Activated naive CD4-positive, alpha-beta T cell treated with anti-CD3 and anti-CD28 coated beads for 36 hours (primary cell): ENCODE measurements around the gene TLNRD1. TPM values are rescaled to one million over a fixed set of nuclear protein-coding genes. Genes with fewer than 3 reads are reported as not detected.

Source experiments
- CTCF ChIA-PET: fragments of 350-600 bp; sonication (Branson Sonifier 250); formaldehyde crosslinking; loops from one replicate; lab custom pipeline; 2021; ENCODE audit warnings: antibody characterized with exemption; lab: Charles Lee
- DNase-seq: peaks from one replicate; pipeline ENCODE4 v3.0.0-alpha.2; 2020
- H3K27ac Mint-ChIP-seq: one replicate; pipeline ENCODE4 v1.8.0; 2021; ENCODE audit warnings: mild to moderate bottlenecking, mixed read lengths
- H3K27me3 Mint-ChIP-seq: one replicate; pipeline ENCODE4 v1.8.0; 2021; ENCODE audit warnings: low read depth, mixed read lengths
- H3K36me3 Mint-ChIP-seq: one replicate; pipeline ENCODE4 v1.8.0; 2021; ENCODE audit warnings: low read depth, mixed read lengths
- H3K4me1 Mint-ChIP-seq: one replicate; pipeline ENCODE4 v1.8.0; 2021; ENCODE audit warnings: low read depth, mixed read lengths
- H3K4me3 Mint-ChIP-seq: one replicate; pipeline ENCODE4 v1.8.0; 2021; ENCODE audit warnings: mild to moderate bottlenecking, moderate library complexity, mixed read lengths
- H3K9me3 Mint-ChIP-seq: one replicate; pipeline ENCODE4 v1.8.0; 2021; ENCODE audit warnings: mixed read lengths
- intact Hi-C: fragments of 100-400 bp; cut with micrococcal nuclease; formaldehyde crosslinking; loops from one replicate; pipeline ENCODE4 v1.15.1; 2023
- total RNA-seq, 2 experiments: library from RNA; stranded (reverse); gene quantifications; one replicate each; pipeline ENCODE4 v1.2.3, GENCODE V29; 2021

The TLNRD1 gene
- total RNA-seq, 2 experiments from 2014 or later, result 15.9 to 16.6 TPM

GRCh38 chr15:81003097-81003350, 2.3 kb downstream of the TLNRD1 start:
- intact Hi-C loops, result loop anchor here (5.0 kb wide), 2 partner anchors 1031 to 1044 kb away; partner anchors contain the start of genes BCL2A1 and MEX3B
- CTCF ChIA-PET, result no interaction called here
- Mint-ChIP-seq H3K36me3 (peaks cover 12% of the 10 kb centered on the region), H3K4me3 (no peak overlapping the region), H3K27ac (no peak overlapping the region), H3K4me1 (peaks cover 58% of the 10 kb centered on the region), H3K9me3 (no peaks in the 10 kb centered on the region), H3K27me3 (no peaks in the 10 kb centered on the region)
- no peak for DNase-seq

GRCh38 chr15:81006124-81006523, 5.4 kb downstream of the TLNRD1 start:
- intact Hi-C loops, result no loop called here
- no peak overlapping the region for H3K27ac Mint-ChIP-seq
- no peak overlapping the region for H3K4me3 Mint-ChIP-seq
- H3K27me3 Mint-ChIP-seq, result no peaks in the 10 kb centered on the region
- DNase-seq, result no peak
- CTCF ChIA-PET, result no interaction called here
- no peaks in the 10 kb centered on the region for H3K9me3 Mint-ChIP-seq
- H3K4me1 Mint-ChIP-seq, result peaks cover 59% of the 10 kb centered on the region
- H3K36me3 Mint-ChIP-seq, result peaks cover 12% of the 10 kb centered on the region

GRCh38 chr15:81007428-81008064, 6.8 kb downstream of the TLNRD1 start:
- H3K4me1 Mint-ChIP-seq, result peaks cover 59% of the 10 kb centered on the region
- H3K9me3 Mint-ChIP-seq, result no peaks in the 10 kb centered on the region
- no peak for DNase-seq
- H3K27me3 Mint-ChIP-seq, result no peaks in the 10 kb centered on the region
- CTCF ChIA-PET, result interaction anchor here (0.5 to 1.6 kb wide), 6 partner anchors 8 to 554 kb away, joined by 3 to 5 read pairs (median 3); no protein-coding TSS in a partner anchor
- H3K36me3 Mint-ChIP-seq, result peaks cover 12% of the 10 kb centered on the region
- intact Hi-C loops, result no loop called here
- no peak overlapping the region for H3K27ac Mint-ChIP-seq
- H3K4me3 Mint-ChIP-seq, result no peak overlapping the region

GRCh38 chr15:81008312-81008711, 7.6 kb downstream of the TLNRD1 start:
- Mint-ChIP-seq H3K4me3 (no peak overlapping the region), H3K9me3 (no peaks in the 10 kb centered on the region), H3K36me3 (peaks cover 11% of the 10 kb centered on the region), H3K27ac (no peak overlapping the region), H3K27me3 (no peaks in the 10 kb centered on the region), H3K4me1 (peaks cover 56% of the 10 kb centered on the region)
- CTCF ChIA-PET, result interaction anchor here (0.7 to 1.6 kb wide), 5 partner anchors 22 to 258 kb away, joined by 3 to 5 read pairs (median 3); no protein-coding TSS in a partner anchor
- intact Hi-C loops, result no loop called here
- DNase-seq, result no peak

- DNase-seq, result no peak
- Mint-ChIP-seq H3K4me1 (peaks cover 39% of the 10 kb centered on the region), H3K9me3 (no peaks in the 10 kb centered on the region), H3K4me3 (no peak overlapping the region), H3K36me3 (peaks cover 1% of the 10 kb centered on the region), H3K27ac (no peak overlapping the region), H3K27me3 (no peaks in the 10 kb centered on the region)
- intact Hi-C loops, result no loop called here
- CTCF ChIA-PET, result interaction anchor here (1.2 to 1.7 kb wide), 2 partner anchors 114 to 256 kb away, joined by 3 to 6 read pairs; no protein-coding TSS in a partner anchor
Measured at GRCh38 chr15:81010086-81010485, 9.4 kb downstream of the TLNRD1 start.

GRCh38 chr15:81011593-81011992, 10.9 kb downstream of the TLNRD1 start:
- CTCF ChIA-PET, result no interaction called here
- intact Hi-C loops, result no loop called here
- H3K9me3 Mint-ChIP-seq, result no peaks in the 10 kb centered on the region
- no peak for DNase-seq
- no peaks in the 10 kb centered on the region for H3K36me3 Mint-ChIP-seq
- peaks cover 29% of the 10 kb centered on the region for H3K4me1 Mint-ChIP-seq
- H3K4me3 Mint-ChIP-seq, result no peak overlapping the region
- no peak overlapping the region for H3K27ac Mint-ChIP-seq
- H3K27me3 Mint-ChIP-seq, result no peaks in the 10 kb centered on the region

GRCh38 chr15:81012588-81012987, 11.9 kb downstream of the TLNRD1 start:
- Mint-ChIP-seq H3K9me3 (no peaks in the 10 kb centered on the region), H3K36me3 (no peaks in the 10 kb centered on the region), H3K4me1 (peaks cover 20% of the 10 kb centered on the region), H3K27me3 (no peaks in the 10 kb centered on the region), H3K27ac (no peak overlapping the region), H3K4me3 (no peak overlapping the region)
- intact Hi-C loops, result no loop called here
- DNase-seq, result no peak
- CTCF ChIA-PET, result interaction anchor here (0.6 kb wide), 1 partner anchor 36 kb away, joined by 3 read pairs; no protein-coding TSS in a partner anchor

- intact Hi-C loops, result no loop called here
- DNase-seq, result no peak
- Mint-ChIP-seq H3K27ac (no peak overlapping the region), H3K9me3 (no peaks in the 10 kb centered on the region), H3K36me3 (no peaks in the 10 kb centered on the region), H3K4me1 (peaks cover 12% of the 10 kb centered on the region), H3K27me3 (no peaks in the 10 kb centered on the region), H3K4me3 (no peak overlapping the region)
- CTCF ChIA-PET, result interaction anchor here (0.6 kb wide), 1 partner anchor 37 kb away, joined by 3 read pairs; no protein-coding TSS in a partner anchor
Measured at GRCh38 chr15:81013396-81013929, 12.7 kb downstream of the TLNRD1 start.

GRCh38 chr15:81014446-81015093, 13.8 kb downstream of the TLNRD1 start:
- no peaks in the 10 kb centered on the region for H3K36me3 Mint-ChIP-seq
- no peaks in the 10 kb centered on the region for H3K9me3 Mint-ChIP-seq
- H3K27me3 Mint-ChIP-seq, result no peaks in the 10 kb centered on the region
- CTCF ChIA-PET, result interaction anchor here (1.4 kb wide), 1 partner anchor 252 kb away, joined by 5 read pairs; no protein-coding TSS in a partner anchor
- no peak for DNase-seq
- H3K4me1 Mint-ChIP-seq, result peaks cover 6% of the 10 kb centered on the region
- H3K27ac Mint-ChIP-seq, result no peak overlapping the region
- intact Hi-C loops, result no loop called here
- no peak overlapping the region for H3K4me3 Mint-ChIP-seq

- DNase-seq, result no peak
- Mint-ChIP-seq H3K36me3 (no peaks in the 10 kb centered on the region), H3K4me1 (no peaks in the 10 kb centered on the region), H3K9me3 (no peaks in the 10 kb centered on the region), H3K4me3 (no peak overlapping the region), H3K27ac (no peak overlapping the region), H3K27me3 (no peaks in the 10 kb centered on the region)
- intact Hi-C loops, result no loop called here
- CTCF ChIA-PET, result interaction anchor here (1.0 to 1.4 kb wide), 2 partner anchors 59 to 250 kb away, joined by 3 to 5 read pairs; no protein-coding TSS in a partner anchor
Measured at GRCh38 chr15:81015621-81016488, 15.1 kb downstream of the TLNRD1 start.

GRCh38 chr15:81016489-81017068, 15.9 kb downstream of the TLNRD1 start:
- CTCF ChIA-PET, result interaction anchor here (1.0 kb wide), 1 partner anchor 58 kb away, joined by 3 read pairs; no protein-coding TSS in a partner anchor
- DNase-seq, result no peak
- no peaks in the 10 kb centered on the region for H3K36me3 Mint-ChIP-seq

More at GRCh38 chr15:81016489-81017068, 15.9 kb downstream of the TLNRD1 start:
- Mint-ChIP-seq H3K27ac (no peak overlapping the region), H3K9me3 (no peaks in the 10 kb centered on the region), H3K4me1 (no peaks in the 10 kb centered on the region), H3K4me3 (no peak overlapping the region), H3K27me3 (no peaks in the 10 kb centered on the region)
- intact Hi-C loops, result no loop called here
